UCSD-AML1 (cell line): ENCODE measurements around the gene DNAI2.
A peak's percentile ranks its signal among the peaks of the same experiment; 100 is the strongest.

Source experiments
- DNase-seq: peaks from one replicate; lab custom pipeline; 2025; ENCODE audit not compliant: unreplicated experiment; lab: John Stamatoyannopoulos, UW

Gene DNAI2

GRCh38 chr17:74274060-74274708 lies at the start of gene DNAI2:
Gene DNAI2 (plus strand): TSS chr17:74274234. CDS start chr17:74281818, 7,584 bp downstream.
- peak; percentile 33 for DNase-seq

- no peak for DNase-seq
Measured at GRCh38 chr17:74224959-74225725, 48.9 kb upstream of the DNAI2 start.

- DNase-seq = no peak
Measured at GRCh38 chr17:74226252-74226651, 47.8 kb upstream of the DNAI2 start.

- no peak for DNase-seq
Measured at GRCh38 chr17:74227271-74228080, 46.6 kb upstream of the DNAI2 start.

GRCh38 chr17:74228306-74228978 lies 45.6 kb upstream of the DNAI2 start:
- DNase-seq = no peak

GRCh38 chr17:74230896-74231295 lies 43.1 kb upstream of the DNAI2 start:
- DNase-seq = no peak

GRCh38 chr17:74231928-74232907 lies 41.8 kb upstream of the DNAI2 start:
- no peak for DNase-seq

- no peak for DNase-seq
Measured at GRCh38 chr17:74233937-74234336, 40.1 kb upstream of the DNAI2 start.

GRCh38 chr17:74234486-74234885 lies 39.5 kb upstream of the DNAI2 start:
- DNase-seq = no peak

- DNase-seq = no peak
Measured at GRCh38 chr17:74235040-74235581, 38.9 kb upstream of the DNAI2 start.

- no peak for DNase-seq
Measured at GRCh38 chr17:74235911-74236371, 38.1 kb upstream of the DNAI2 start.

GRCh38 chr17:74237321-74237720 lies 36.7 kb upstream of the DNAI2 start:
- DNase-seq = no peak

GRCh38 chr17:74239172-74239571 lies 34.9 kb upstream of the DNAI2 start:
- DNase-seq = no peak

- DNase-seq = no peak
Measured at GRCh38 chr17:74240618-74241205, 33.3 kb upstream of the DNAI2 start.

GRCh38 chr17:74241431-74241830 lies 32.6 kb upstream of the DNAI2 start:
- no peak for DNase-seq

- no peak for DNase-seq
Measured at GRCh38 chr17:74241847-74242246, 32.2 kb upstream of the DNAI2 start.

GRCh38 chr17:74243013-74243755 lies 30.9 kb upstream of the DNAI2 start:
- no peak for DNase-seq

GRCh38 chr17:74244128-74244527 lies 29.9 kb upstream of the DNAI2 start:
- no peak for DNase-seq

GRCh38 chr17:74244548-74244947 lies 29.5 kb upstream of the DNAI2 start:
- DNase-seq = no peak
